HG02642 (cell line): Measurements from ENCODE around the gene TMC2.

ENCODE experiments used
- ATAC-seq: cut with Tn5 transposase; IDR thresholded peaks from one replicate; pipeline ENCODE4 v1.9.1; 2021; ENCODE audit warnings: mild to moderate bottlenecking; ENCODE audit not compliant: unreplicated experiment, poor library complexity

TMC2 gene

GRCh38 chr20:2618815-2619214 is 82.4 kb downstream of the TMC2 start:
- ATAC-seq: no peak

- ATAC-seq: no peak
These were observed 83.0 kb downstream of the TMC2 start for GRCh38 chr20:2619337-2619736.

GRCh38 chr20:2619961-2620595 is 83.7 kb downstream of the TMC2 start:
- no peak for ATAC-seq

GRCh38 chr20:2624190-2624589 is 87.8 kb downstream of the TMC2 start:
- no peak for ATAC-seq

GRCh38 chr20:2625062-2625461 is 88.7 kb downstream of the TMC2 start:
- ATAC-seq: no peak

- ATAC-seq: no peak
These were observed 90.6 kb downstream of the TMC2 start for GRCh38 chr20:2626853-2627541.

GRCh38 chr20:2631228-2631627 is 94.9 kb downstream of the TMC2 start:
- ATAC-seq: no peak

GRCh38 chr20:2633381-2633780 is 97.0 kb downstream of the TMC2 start:
- ATAC-seq: no peak

GRCh38 chr20:2637246-2637645 is 100.9 kb downstream of the TMC2 start:
- no peak for ATAC-seq

GRCh38 chr20:2640260-2640659 is 103.9 kb downstream of the TMC2 start:
- no peak for ATAC-seq

- no peak for ATAC-seq
These were observed 104.5 kb downstream of the TMC2 start for GRCh38 chr20:2640899-2641298.

GRCh38 chr20:2643708-2644107 is 107.3 kb downstream of the TMC2 start:
- ATAC-seq: no peak

GRCh38 chr20:2651772-2652723 is 115.7 kb downstream of the TMC2 start, which contains the start of gene NOP56:
NOP56 (plus strand) TSS chr20:2652632; CDS start chr20:2652661, 29 bp downstream.
- ATAC-seq: peak; percentile 86

GRCh38 chr20:2652724-2653555 is 116.6 kb downstream of the TMC2 start:
- peak; percentile 50 for ATAC-seq

- no peak for ATAC-seq
These were observed 117.4 kb downstream of the TMC2 start for GRCh38 chr20:2653556-2654383.

- ATAC-seq: no peak
These were observed 118.0 kb downstream of the TMC2 start for GRCh38 chr20:2654384-2654822.

GRCh38 chr20:2654831-2655230 is 118.5 kb downstream of the TMC2 start:
- no peak for ATAC-seq

- ATAC-seq: no peak
These were observed 119.2 kb downstream of the TMC2 start for GRCh38 chr20:2655331-2656116.
